ENCODE data around the gene IL19.

DNA sequence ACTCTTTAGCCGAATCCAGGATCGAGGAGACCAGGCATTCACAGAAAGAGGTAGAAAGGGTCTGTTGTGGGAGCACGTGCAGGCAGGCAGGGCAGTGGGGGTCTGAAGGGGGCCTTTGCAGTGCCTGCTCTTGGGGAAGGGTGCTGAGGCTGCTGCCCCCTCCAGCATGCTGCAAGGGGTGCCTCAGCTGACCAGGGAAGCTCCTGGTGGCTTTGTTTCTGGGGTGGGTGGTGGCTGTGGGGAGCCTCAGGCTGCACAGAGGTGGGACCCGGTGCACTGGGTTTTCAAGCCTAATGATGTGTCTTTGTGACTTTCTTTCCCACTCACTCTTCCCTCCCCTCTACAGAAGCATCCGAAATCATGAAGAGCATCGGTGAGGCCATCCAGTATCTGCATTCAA lies 41.5 kb upstream of the IL19 start:
- TF ChIP-seq, protein P1, sequence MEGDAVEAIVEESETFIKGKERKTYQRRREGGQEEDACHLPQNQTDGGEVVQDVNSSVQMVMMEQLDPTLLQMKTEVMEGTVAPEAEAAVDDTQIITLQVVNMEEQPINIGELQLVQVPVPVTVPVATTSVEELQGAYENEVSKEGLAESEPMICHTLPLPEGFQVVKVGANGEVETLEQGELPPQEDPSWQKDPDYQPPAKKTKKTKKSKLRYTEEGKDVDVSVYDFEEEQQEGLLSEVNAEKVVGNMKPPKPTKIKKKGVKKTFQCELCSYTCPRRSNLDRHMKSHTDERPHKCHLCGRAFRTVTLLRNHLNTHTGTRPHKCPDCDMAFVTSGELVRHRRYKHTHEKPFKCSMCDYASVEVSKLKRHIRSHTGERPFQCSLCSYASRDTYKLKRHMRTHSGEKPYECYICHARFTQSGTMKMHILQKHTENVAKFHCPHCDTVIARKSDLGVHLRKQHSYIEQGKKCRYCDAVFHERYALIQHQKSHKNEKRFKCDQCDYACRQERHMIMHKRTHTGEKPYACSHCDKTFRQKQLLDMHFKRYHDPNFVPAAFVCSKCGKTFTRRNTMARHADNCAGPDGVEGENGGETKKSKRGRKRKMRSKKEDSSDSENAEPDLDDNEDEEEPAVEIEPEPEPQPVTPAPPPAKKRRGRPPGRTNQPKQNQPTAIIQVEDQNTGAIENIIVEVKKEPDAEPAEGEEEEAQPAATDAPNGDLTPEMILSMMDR (IDR thresholded peaks at IDR 0.05) = no peak
- no peak for TF ChIP-seq POLR2A (IDR thresholded peaks at IDR 0.05)

All from lower leg skin (tissue), 3 donors.